GM10847 (cell line): ENCODE results near the gene SCP2.

Experiments
- POLR2A ChIP-seq: IDR thresholded peaks from 2 replicates; pipeline ENCODE4 v1.6.1; 2011; ENCODE audit not compliant: insufficient read length; ENCODE audit errors: extremely low read depth

The SCP2 gene

GRCh38 chr1:53076721-53077598 lies 149.9 kb downstream of the SCP2 start:
- TF ChIP-seq POLR2A: no peak

GRCh38 chr1:53077599-53077965 lies 150.5 kb downstream of the SCP2 start:
- TF ChIP-seq POLR2A: no peak

- TF ChIP-seq POLR2A: no peak
These were observed 151.4 kb downstream of the SCP2 start for GRCh38 chr1:53078333-53079101.

- no peak for TF ChIP-seq POLR2A
These were observed 152.2 kb downstream of the SCP2 start for GRCh38 chr1:53079251-53079650.

- no peak for TF ChIP-seq POLR2A
These were observed 153.0 kb downstream of the SCP2 start for GRCh38 chr1:53080041-53080440.

- no peak for TF ChIP-seq POLR2A
These were observed 153.7 kb downstream of the SCP2 start for GRCh38 chr1:53080769-53081168.

- TF ChIP-seq POLR2A: no peak
These were observed 154.4 kb downstream of the SCP2 start for GRCh38 chr1:53081384-53082066.

- no peak for TF ChIP-seq POLR2A
These were observed 155.9 kb downstream of the SCP2 start for GRCh38 chr1:53082826-53083455.

- TF ChIP-seq POLR2A: no peak
These were observed 156.8 kb downstream of the SCP2 start for GRCh38 chr1:53083636-53084588.

GRCh38 chr1:53084589-53084971 lies 157.5 kb downstream of the SCP2 start:
- no peak for TF ChIP-seq POLR2A

- no peak for TF ChIP-seq POLR2A
These were observed 158.3 kb downstream of the SCP2 start for GRCh38 chr1:53085405-53085804.

GRCh38 chr1:53086491-53087070 lies 159.5 kb downstream of the SCP2 start:
- no peak for TF ChIP-seq POLR2A

- no peak for TF ChIP-seq POLR2A
These were observed 160.5 kb downstream of the SCP2 start for GRCh38 chr1:53087332-53088285.
